ENCODE measurements around the gene KPNA4. TPM values are rescaled to one million over a fixed set of nuclear protein-coding genes. Genes with fewer than 3 reads are reported as not detected.

KPNA4 gene
- total and polyA plus RNA-seq, 10 donors: 8.3 to 50.6 (median 36.0) TPM

- TF ChIP-seq POLR2A (IDR thresholded peaks at IDR 0.05) (no peak), CTCF (IDR thresholded peaks at IDR 0.05 in 8 of 11, conservative IDR thresholded peaks at IDR 0.05 in 3 of 11) (no peak), POLR2AphosphoS5 (IDR thresholded peaks at IDR 0.05) (no peak)
- peaks cover 0 to 7% (median 0%) of the 10 kb centered on the region in 8 donors for H3K9me3 ChIP-seq
These were observed 36.9 kb upstream of the KPNA4 start for GRCh38 chr3:160602259-160602658.

GRCh38 chr3:160601288-160601687 lies 35.9 kb upstream of the KPNA4 start:
- Histone ChIP-seq H3K4me3 (no peak overlapping the region), H3K4me1 (no peaks in the 10 kb centered on the region), H3K27me3 (replicated peaks in 1 of 7) (no peaks in the 10 kb centered on the region), H3K36me3 (no peaks in the 10 kb centered on the region), H3K9me3 (peaks cover 0 to 7% (median 0%) of the 10 kb centered on the region in 8 donors), H3K27ac (no peak overlapping the region)
- 50 to 86% (median 69%) methylated on average over 1 of the region's 1 CpG for WGBS, 5 donors
- DNase-seq: no peak
- intact Hi-C loops (cut with DNase I; ENCODE audit: low total_unique reads): no loop called here
- no peak for TF ChIP-seq POLR2AphosphoS5 (IDR thresholded peaks at IDR 0.05)
- TF ChIP-seq CTCF (IDR thresholded peaks at IDR 0.05 in 8 of 11, conservative IDR thresholded peaks at IDR 0.05 in 3 of 11): no peak
- TF ChIP-seq POLR2A (IDR thresholded peaks at IDR 0.05): no peak

More at GRCh38 chr3:160602259-160602658, 36.9 kb upstream of the KPNA4 start:
- Histone ChIP-seq H3K4me3 (no peak overlapping the region), H3K4me1 (no peaks in the 10 kb centered on the region), H3K27ac (no peak overlapping the region), H3K27me3 (replicated peaks in 1 of 7) (no peaks in the 10 kb centered on the region), H3K36me3 (no peaks in the 10 kb centered on the region)
- no peak for DNase-seq
- intact Hi-C loops (cut with DNase I; ENCODE audit: low total_unique reads): no loop called here

GRCh38 chr3:160598865-160599264 lies 33.5 kb upstream of the KPNA4 start:
- WGBS, 5 donors: 83 to 91% (median 85%) methylated on average over 2 of the region's 2 CpGs
- intact Hi-C loops (cut with DNase I; ENCODE audit: low total_unique reads): no loop called here
- no peak for DNase-seq
- Histone ChIP-seq H3K27ac (no peak overlapping the region), H3K9me3 (peaks cover 0 to 15% (median 2%) of the 10 kb centered on the region in 8 donors), H3K27me3 (replicated peaks in 1 of 7) (no peaks in the 10 kb centered on the region), H3K36me3 (no peaks in the 10 kb centered on the region), H3K4me3 (no peak overlapping the region), H3K4me1 (no peaks in the 10 kb centered on the region)
- no peak for TF ChIP-seq POLR2AphosphoS5 (IDR thresholded peaks at IDR 0.05)
- no peak for TF ChIP-seq CTCF (IDR thresholded peaks at IDR 0.05 in 8 of 11, conservative IDR thresholded peaks at IDR 0.05 in 3 of 11)
- TF ChIP-seq POLR2A (IDR thresholded peaks at IDR 0.05): no peak

- no peak for DNase-seq
- TF ChIP-seq POLR2AphosphoS5 (IDR thresholded peaks at IDR 0.05) (no peak), CTCF (IDR thresholded peaks at IDR 0.05 in 8 of 11, conservative IDR thresholded peaks at IDR 0.05 in 3 of 11) (no peak), POLR2A (IDR thresholded peaks at IDR 0.05) (no peak)
- Histone ChIP-seq H3K36me3 (no peaks in the 10 kb centered on the region), H3K4me3 (no peak overlapping the region), H3K27ac (no peak overlapping the region), H3K4me1 (no peaks in the 10 kb centered on the region), H3K27me3 (replicated peaks in 1 of 7) (no peaks in the 10 kb centered on the region), H3K9me3 (peaks cover 3 to 88% (median 55%) of the 10 kb centered on the region in 8 donors)
- intact Hi-C loops (cut with DNase I; ENCODE audit: low total_unique reads): no loop called here
These were observed 22.7 kb upstream of the KPNA4 start for GRCh38 chr3:160588023-160588422.

All from spleen (tissue), 11 donors.